K562 (cell line): ENCODE data around the gene BTNL8. TPM values are rescaled to one million over a fixed set of nuclear protein-coding genes. Genes with fewer than 3 reads are reported as not detected.

ENCODE experiments used
- ADNP ChIP-seq: fragments of 200-800 bp; sonication (Bioruptor generic); IDR thresholded peaks from 2 replicates; pipeline ENCODE4 v1.6.1; 2016; ENCODE audit warnings: missing genetic modification characterization, missing compliant biosample characterization
- CCNT2 ChIP-seq: IDR thresholded peaks from 2 replicates; pipeline ENCODE4 v1.6.1; 2011; ENCODE audit warnings: borderline replicate concordance, low read depth, mild to moderate bottlenecking, moderate library complexity, mixed read lengths, low read length; ENCODE audit not compliant: insufficient read length; ENCODE audit errors: extremely low read depth
- E4F1 ChIP-seq: fragments of 250-450 bp; sonication (Bioruptor Pico); IDR thresholded peaks from 2 replicates; pipeline ENCODE4 v1.5.0; 2021; ENCODE audit warnings: mild to moderate bottlenecking, borderline replicate concordance
- ELF1 ChIP-seq: fragments of 200-800 bp; sonication (Bioruptor generic); IDR thresholded peaks from 2 replicates; pipeline ENCODE4 v1.6.1; 2016; ENCODE audit warnings: missing genetic modification characterization, missing compliant biosample characterization
- EZH2 ChIP-seq: IDR thresholded peaks from 2 replicates; pipeline ENCODE4 v1.6.1; 2012; ENCODE audit warnings: low read depth, mild to moderate bottlenecking, inconsistent platforms, low read length, borderline replicate concordance
- HINFP ChIP-seq: fragments of 450-650 bp; conservative IDR thresholded peaks from 2 replicates; pipeline ENCODE4 v1.6.1; 2016; ENCODE audit warnings: missing genetic modification characterization, low read depth, mild to moderate bottlenecking, control low read depth, missing compliant biosample characterization
- HOXB6 ChIP-seq: fragments of 250-450 bp; sonication (Bioruptor Pico); IDR thresholded peaks from 2 replicates; pipeline ENCODE4 v1.5.1; 2022; ENCODE audit warnings: mild to moderate bottlenecking, borderline replicate concordance
- KAT8 ChIP-seq: fragments of 450-650 bp; IDR thresholded peaks from 2 replicates; pipeline ENCODE4 v1.6.1; 2016; ENCODE audit warnings: low read depth, mild to moderate bottlenecking
- KDM4B ChIP-seq, 2 experiments: fragments of 450-650 bp in 1 of 2; sonication (generic) in 1 of 2; IDR thresholded peaks; 2 replicates each; pipeline ENCODE4 v1.6.1; 2016 to 2017; ENCODE audit warnings: borderline replicate concordance in 2 of 2, antibody characterized with exemption in 1 of 2, low read depth in 1 of 2, mild to moderate bottlenecking in 1 of 2
- NCOA6 ChIP-seq: fragments of 450-650 bp; IDR thresholded peaks from 2 replicates; pipeline ENCODE4 v1.6.1; 2017; ENCODE audit warnings: mild to moderate bottlenecking
- NR2C2 ChIP-seq, 2 experiments: fragments of 200-800 bp in 1 of 2; sonication (Bioruptor generic) in 1 of 2; sonication (generic) in 1 of 2; formaldehyde crosslinking in 1 of 2; IDR thresholded peaks; 2 replicates each; pipeline versions ENCODE4 v1.6.1 to v1.8.0; 2016 to 2022; ENCODE audit warnings: mild to moderate bottlenecking in 1 of 2, missing compliant biosample characterization in 1 of 2, missing genetic modification characterization in 1 of 2, missing genetic modification reagents in 1 of 2
- POU5F1 ChIP-seq: fragments of 150-350 bp; IDR thresholded peaks from 2 replicates; pipeline ENCODE4 v1.6.1; 2014; ENCODE audit warnings: borderline replicate concordance, low read length, low read depth, mild to moderate bottlenecking; ENCODE audit not compliant: partially characterized antibody
- RCOR1 ChIP-seq, 2 experiments: IDR thresholded peaks; 2 replicates each; pipeline ENCODE4 v1.6.1; 2012; ENCODE audit warnings: low read depth in 2 of 2, low read length in 2 of 2, borderline replicate concordance in 1 of 2, improper control_type of control experiment in 1 of 2
- RFX1 ChIP-seq: fragments of 450-650 bp; IDR thresholded peaks from 2 replicates; pipeline ENCODE4 v1.6.1; 2016; ENCODE audit warnings: mild to moderate bottlenecking, moderate library complexity
- RHOXF2B ChIP-seq: fragments of 250-450 bp; sonication (Bioruptor Pico); conservative IDR thresholded peaks from 2 replicates; pipeline ENCODE4 v1.5.1; 2021
- WHSC1 ChIP-seq: IDR thresholded peaks from one replicate; pipeline ENCODE4 v1.6.1; 2012; ENCODE audit warnings: low read length, control low read depth, inconsistent platforms
- polyA plus RNA-seq, 8 experiments: library from polyadenylated mRNA; depleted of rRNA in 4 of 8; stranded (reverse) in 5 of 8; unstranded in 3 of 8; fragments of >200 nt; fragmentation: Nextera tagmentation in 2 of 8; fragmentation: Illumina TruSeq in 1 of 8; extraction: Ambion mirVana in 2 of 8; extraction: Trizol in 1 of 8; gene quantifications; 2 replicates each; pipeline versions ENCODE4 v1.2.1 to v1.2.3, GENCODE V29; 2011 to 2014; ENCODE audit warnings: inconsistent platforms in 1 of 8, missing spikeins in 1 of 8
- total RNA-seq, 7 experiments: library from RNA; depleted of rRNA in 6 of 7; stranded (reverse); fragments of >200 nt in 6 of 7; fragmentation: Illumina TruSeq in 2 of 7; extraction: Trizol in 2 of 7; gene quantifications; 2 replicates each; pipeline versions ENCODE4 v1.2.1 to v1.2.3, GENCODE V29; 2011 to 2021; ENCODE audit warnings: low replicate concordance in 1 of 7

BTNL8 gene
- total and polyA plus RNA-seq, 9 of the 15 experiments (the other 6 are each of a cell fraction or from before 2014, with no cell fraction given): 0.04 to 0.18 (median 0.07) TPM; not detected in 6

DNA sequence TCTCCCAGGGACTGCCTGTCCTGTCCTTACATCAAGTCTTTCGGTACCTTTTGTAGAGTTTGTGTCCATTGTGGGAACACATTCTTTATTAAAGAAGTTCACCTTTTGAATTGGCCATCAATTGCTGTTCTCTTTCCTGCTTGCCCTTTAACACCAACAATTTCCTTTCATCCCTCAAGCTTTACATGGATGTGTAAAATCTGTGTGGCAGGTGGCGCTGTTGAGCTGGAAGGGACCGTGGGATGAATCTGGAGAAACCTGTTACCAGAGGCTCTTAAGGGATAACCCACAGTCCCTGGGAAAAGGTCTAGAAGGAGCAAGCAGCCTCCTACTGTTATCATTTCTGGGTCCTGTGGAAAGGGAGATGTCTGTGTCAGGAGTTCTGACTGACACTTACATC is 30.0 kb upstream of the BTNL8 start (continued):
- TF ChIP-seq ELF1 (tag): no peak
- no peak for TF ChIP-seq ADNP
- TF ChIP-seq KDM4B (IDR thresholded peaks at IDR 0.05; ENCODE audit: borderline replicate concordance in 2 of 2, low read depth in 1 of 2): no peak
- peak in 1 of 2 experiments; percentile 79; a peak in 2 of 4 replicates for TF ChIP-seq RCOR1 (IDR thresholded peaks at IDR 0.05; ENCODE audit: borderline replicate concordance in 1 of 2, low read depth in 2 of 2, low read length in 2 of 2)
- TF ChIP-seq POU5F1: no peak
- TF ChIP-seq EZH2: no peak
- TF ChIP-seq CCNT2: no peak
- TF ChIP-seq RHOXF2B (CRISPR knock-in tag): no peak
- TF ChIP-seq HINFP (tag): no peak
- TF ChIP-seq WHSC1: no peak
- no peak for TF ChIP-seq E4F1 (CRISPR knock-in tag)
- no peak for TF ChIP-seq KAT8
- TF ChIP-seq NCOA6: no peak
- TF ChIP-seq NR2C2 (CRISPR knock-in tag; IDR thresholded peaks at IDR 0.05): no peak
- 0 out of 2 replicates have a peak, but pooled peaks have one; percentile 33 for TF ChIP-seq NR2C2 (tag; IDR thresholded peaks at IDR 0.05)
- TF ChIP-seq RFX1: no peak
- no peak for TF ChIP-seq HOXB6
